HEK293T (cell line): ENCODE data around the gene SVIP.

ENCODE experiments used
- CTBP1 ChIP-seq: fragments of 450-650 bp; IDR thresholded peaks from 2 replicates; pipeline ENCODE4 v1.6.1; 2016; ENCODE audit warnings: borderline replicate concordance
- FOXK2 ChIP-seq: fragments of 450-650 bp; IDR thresholded peaks from 2 replicates; pipeline ENCODE4 v1.6.1; 2016; ENCODE audit warnings: mild to moderate bottlenecking
- FOXM1 ChIP-seq: fragments of 450-650 bp; IDR thresholded peaks from 2 replicates; pipeline ENCODE4 v1.6.1; 2017; ENCODE audit warnings: mild to moderate bottlenecking, borderline replicate concordance
- HDGF ChIP-seq: fragments of 450-650 bp; IDR thresholded peaks from 2 replicates; pipeline ENCODE4 v1.6.1; 2017; ENCODE audit warnings: antibody characterized with exemption, borderline replicate concordance

DNA sequence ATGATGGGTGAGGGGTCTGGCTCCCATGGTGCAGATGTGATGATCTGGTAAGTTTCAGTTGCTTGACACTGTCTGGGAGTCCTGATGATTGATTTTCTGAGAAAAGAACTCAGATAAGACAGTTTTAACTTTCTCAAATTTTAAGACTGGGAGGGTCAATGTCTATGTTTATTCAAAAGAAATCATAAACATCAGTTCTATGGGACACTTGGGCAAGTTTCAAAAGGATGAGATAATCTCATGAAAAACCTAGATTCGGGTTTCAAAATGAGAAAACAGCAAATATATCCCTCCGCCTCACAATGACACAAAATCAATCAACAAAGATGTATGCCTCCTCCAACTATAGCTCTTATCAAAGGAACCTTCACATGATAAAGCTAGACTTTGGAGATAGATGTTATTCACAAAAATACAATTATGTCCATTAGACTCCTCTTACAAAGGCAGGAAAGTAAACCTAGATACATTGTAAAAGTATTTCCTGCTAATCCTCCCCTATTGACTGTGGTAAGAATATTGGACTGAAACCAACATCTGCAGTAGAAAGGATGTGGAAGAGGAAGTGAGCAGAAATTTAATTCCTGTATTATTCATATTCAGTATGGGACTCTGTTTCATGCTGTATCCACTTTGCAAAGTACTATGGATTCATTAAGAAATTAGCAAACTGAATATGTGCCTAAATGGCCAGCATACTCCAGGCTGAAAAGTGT lies 21.6 kb downstream of the SVIP start:
- TF ChIP-seq HDGF (no peak), CTBP1 (no peak), FOXK2 (no peak), FOXM1 (no peak)
